Brain microvascular endothelial cell (primary cell): ENCODE results near the gene EMC9.
"Not testable (repeated sequence)": the region's sequence is repeated elsewhere in the genome, so short reads cannot be mapped to it uniquely, and the experiment has no call there.

Source experiments
- DNase-seq: peaks from one replicate; pipeline ENCODE4 v3.0.0-alpha.2; 2020
- H3K27ac ChIP-seq: fragments of 250-450 bp; sonication (Bioruptor Pico); 2 replicates; pipeline ENCODE4 v1.5.1; 2020; ENCODE audit warnings: mild to moderate bottlenecking, moderate library complexity
- H3K27me3 ChIP-seq: fragments of 250-450 bp; sonication (Bioruptor Pico); replicated peaks from 2 replicates; pipeline ENCODE4 v1.5.1; 2020; ENCODE audit warnings: mild to moderate bottlenecking
- H3K36me3 ChIP-seq: fragments of 250-450 bp; sonication (Bioruptor Pico); replicated peaks from 2 replicates; pipeline ENCODE4 v1.5.1; 2020; ENCODE audit warnings: mild to moderate bottlenecking
- H3K4me3 ChIP-seq: 2 replicates; pipeline ENCODE4 v1.5.1; 2011; ENCODE audit warnings: low read depth, mild to moderate bottlenecking, control low read depth, low read length, moderate library complexity
- CTCF ChIP-seq: IDR thresholded peaks from 2 replicates; pipeline ENCODE4 v1.5.1; 2011; ENCODE audit warnings: low read depth, mild to moderate bottlenecking, moderate library complexity, low read length, control low read depth, inconsistent platforms; ENCODE audit errors: missing control alignments
- in situ Hi-C: cut with HindIII; loops from 2 replicates; pipeline ENCODE4 v1.10.0; 2017; ENCODE audit warnings: low sequenced_read_pairs, low pct_ligation_motif_present

EMC9 gene

GRCh38 chr14:24110060-24110459, 31.3 kb downstream of the EMC9 start:
- Histone ChIP-seq H3K27ac (no peak overlapping the region), H3K4me3 (no peak overlapping the region), H3K36me3 (no peaks in the 10 kb centered on the region), H3K27me3 (no peaks in the 10 kb centered on the region)
- TF ChIP-seq CTCF, result no peak
- in situ Hi-C loops, result no loop called here
- no peak for DNase-seq

- in situ Hi-C loops, result no loop called here
- Histone ChIP-seq H3K4me3 (no peak overlapping the region), H3K27me3 (no peaks in the 10 kb centered on the region), H3K27ac (no peak overlapping the region), H3K36me3 (no peaks in the 10 kb centered on the region)
- DNase-seq, result no peak
- TF ChIP-seq CTCF, result no peak
Observed at GRCh38 chr14:24108336-24108874, 33.0 kb downstream of the EMC9 start.

- DNase-seq, result no peak
- Histone ChIP-seq H3K4me3 (no peak overlapping the region), H3K27me3 (no peaks in the 10 kb centered on the region), H3K36me3 (no peaks in the 10 kb centered on the region), H3K27ac (no peak overlapping the region)
- in situ Hi-C loops, result no loop called here
- no peak for TF ChIP-seq CTCF
Observed at GRCh38 chr14:24106672-24107271, 34.6 kb downstream of the EMC9 start.

- H3K27ac ChIP-seq, in situ Hi-C loops, H3K36me3 ChIP-seq, DNase-seq, H3K27me3 ChIP-seq, H3K4me3 ChIP-seq: not testable (repeated sequence)
Observed at GRCh38 chr14:24105609-24106239, 35.7 kb downstream of the EMC9 start.

GRCh38 chr14:24103451-24103850, 37.9 kb downstream of the EMC9 start:
- in situ Hi-C loops, result no loop called here
- no peak for DNase-seq
- no peak for TF ChIP-seq CTCF
- H3K27ac ChIP-seq, result no peak overlapping the region
- H3K4me3 ChIP-seq, result no peak overlapping the region
- H3K36me3 ChIP-seq, result no peaks in the 10 kb centered on the region
- no peaks in the 10 kb centered on the region for H3K27me3 ChIP-seq

- no peaks in the 10 kb centered on the region for H3K27me3 ChIP-seq
- no peaks in the 10 kb centered on the region for H3K36me3 ChIP-seq
- H3K27ac ChIP-seq, result no peak overlapping the region
- TF ChIP-seq CTCF, result no peak
- no peak for DNase-seq
- no peak overlapping the region for H3K4me3 ChIP-seq
- in situ Hi-C loops, result no loop called here
Observed at GRCh38 chr14:24102357-24103048, 38.9 kb downstream of the EMC9 start.
